Neural cell (in vitro differentiated cells): ENCODE measurements around the gene RUNDC3A. TPM values are rescaled to one million over a fixed set of nuclear protein-coding genes. Genes with fewer than 3 reads are reported as not detected.
A peak's percentile ranks its signal among the peaks of the same experiment; 100 is the strongest.

Experiments used
- H2AFZ ChIP-seq: fragments of 200-600, 300-800 bp; sonication (generic), shearing (Covaris generic); 2 replicates; pipeline ENCODE4 v1.6.0; 2014; ENCODE audit warnings: low read depth, mild to moderate bottlenecking, antibody characterized with exemption, low read length, moderate library complexity
- H3F3A ChIP-seq: fragments of 200-600 bp; shearing (Covaris generic); 2 replicates; pipeline ENCODE4 v1.6.1; 2016; ENCODE audit warnings: mild to moderate bottlenecking, moderate library complexity, mixed read lengths, antibody characterized with exemption, low read length; ENCODE audit not compliant: insufficient read depth, poor library complexity, severe bottlenecking
- H3K27ac ChIP-seq: fragments of 200-600, 300-800 bp; sonication (generic), shearing (Covaris generic); 2 replicates; pipeline ENCODE4 v1.5.1; 2014; ENCODE audit warnings: mild to moderate bottlenecking, low read length, moderate library complexity
- H3K27me3 ChIP-seq: fragments of 300-800, 200-600 bp; sonication (generic), shearing (Covaris generic); 2 replicates; pipeline ENCODE4 v1.6.0; 2014; ENCODE audit warnings: mild to moderate bottlenecking, low read depth, low read length, moderate library complexity; ENCODE audit not compliant: insufficient read depth
- H3K36me3 ChIP-seq: fragments of 300-800, 200-600 bp; sonication (generic), shearing (Covaris generic); 2 replicates; pipeline ENCODE4 v1.5.1; 2014; ENCODE audit warnings: mild to moderate bottlenecking, antibody characterized with exemption, low read length, moderate library complexity; ENCODE audit not compliant: insufficient read depth
- H3K4me2 ChIP-seq: fragments of 300-800, 200-600 bp; sonication (generic), shearing (Covaris generic); 2 replicates; pipeline ENCODE4 v1.6.0; 2014; ENCODE audit warnings: mild to moderate bottlenecking, low read length
- H3K4me3 ChIP-seq: fragments of 300-800, 200-600 bp; sonication (generic), shearing (Covaris generic); 2 replicates; pipeline ENCODE4 v1.5.1; 2014; ENCODE audit warnings: mild to moderate bottlenecking, low read length, moderate library complexity
- H3K79me2 ChIP-seq: fragments of 200-600 bp; shearing (Covaris generic); replicated peaks from 2 replicates; pipeline ENCODE4 v1.6.0; 2014; ENCODE audit warnings: mild to moderate bottlenecking, low read length, moderate library complexity; ENCODE audit not compliant: insufficient read depth
- H3K9ac ChIP-seq: fragments of 300-800, 200-600 bp; sonication (generic), shearing (Covaris generic); 2 replicates; pipeline ENCODE4 v1.6.1; 2016; ENCODE audit warnings: mild to moderate bottlenecking, low read length, mixed read lengths
- H3K9me2 ChIP-seq: fragments of 200-600 bp; shearing (Covaris generic); 2 replicates; pipeline ENCODE4 v1.6.1; 2016; ENCODE audit warnings: mild to moderate bottlenecking, low read length, mixed read lengths; ENCODE audit not compliant: insufficient read depth
- H3K9me3 ChIP-seq: fragments of 200-600, 300-800 bp; sonication (generic), shearing (Covaris generic); 2 replicates; pipeline ENCODE4 v1.6.1; 2016; ENCODE audit warnings: mild to moderate bottlenecking, mixed run types, low read length, moderate library complexity, mixed read lengths
- H4K20me1 ChIP-seq: fragments of 200-600 bp; shearing (Covaris generic); 2 replicates; pipeline ENCODE4 v1.6.1; 2016; ENCODE audit warnings: mild to moderate bottlenecking, mixed run types; ENCODE audit not compliant: insufficient read depth
- EP300 ChIP-seq: fragments of 450-650 bp; conservative IDR thresholded peaks from 2 replicates; pipeline ENCODE4 v1.6.1; 2014; ENCODE audit warnings: antibody characterized with exemption, mild to moderate bottlenecking, moderate library complexity; ENCODE audit not compliant: poor library complexity, severe bottlenecking
- EZH2 ChIP-seq: fragments of 200-600, 300-800 bp; shearing (Covaris generic), sonication (generic); IDR thresholded peaks from 2 replicates; pipeline ENCODE4 v1.6.1; 2014; ENCODE audit warnings: antibody characterized with exemption, low read length, borderline replicate concordance, mild to moderate bottlenecking; ENCODE audit not compliant: insufficient read depth, poor library complexity, severe bottlenecking
- MXI1 ChIP-seq: fragments of 450-650 bp; conservative IDR thresholded peaks from 2 replicates; pipeline ENCODE4 v1.6.1; 2014; ENCODE audit warnings: antibody characterized with exemption, mild to moderate bottlenecking; ENCODE audit not compliant: poor library complexity, severe bottlenecking
- POLR2AphosphoS5 ChIP-seq: IDR thresholded peaks from 2 replicates; pipeline ENCODE4 v1.6.1; 2012
- RAD21 ChIP-seq: fragments of 450-650 bp; conservative IDR thresholded peaks from 2 replicates; pipeline ENCODE4 v1.6.1; 2014; ENCODE audit warnings: antibody characterized with exemption, mild to moderate bottlenecking, moderate library complexity
- SMC3 ChIP-seq: fragments of 450-650 bp; conservative IDR thresholded peaks from 2 replicates; pipeline ENCODE4 v1.6.1; 2014; ENCODE audit warnings: antibody characterized with exemption, mild to moderate bottlenecking, moderate library complexity; ENCODE audit not compliant: poor library complexity
- TAF1 ChIP-seq: IDR thresholded peaks from 2 replicates; pipeline ENCODE4 v1.6.1; 2012; ENCODE audit warnings: low read depth
- polyA plus RNA-seq: library from polyadenylated mRNA; depleted of rRNA; stranded (reverse); fragments of >200 nt; gene quantifications from 2 replicates; pipeline ENCODE4 v1.2.3, GENCODE V29; 2014
- TF ChIP-seq, protein P1 (sequence below): IDR thresholded peaks from 2 replicates; pipeline ENCODE4 v1.6.1; 2012; ENCODE audit warnings: borderline replicate concordance
- TF ChIP-seq, protein P2 (sequence below): fragments of 450-650 bp; IDR thresholded peaks from 2 replicates; pipeline ENCODE4 v1.5.1; 2014; ENCODE audit warnings: antibody characterized with exemption, mild to moderate bottlenecking, moderate library complexity; ENCODE audit not compliant: poor library complexity, severe bottlenecking

RUNDC3A gene
- polyA plus RNA-seq, 1 donor from 2014 or later = 279 TPM

DNA sequence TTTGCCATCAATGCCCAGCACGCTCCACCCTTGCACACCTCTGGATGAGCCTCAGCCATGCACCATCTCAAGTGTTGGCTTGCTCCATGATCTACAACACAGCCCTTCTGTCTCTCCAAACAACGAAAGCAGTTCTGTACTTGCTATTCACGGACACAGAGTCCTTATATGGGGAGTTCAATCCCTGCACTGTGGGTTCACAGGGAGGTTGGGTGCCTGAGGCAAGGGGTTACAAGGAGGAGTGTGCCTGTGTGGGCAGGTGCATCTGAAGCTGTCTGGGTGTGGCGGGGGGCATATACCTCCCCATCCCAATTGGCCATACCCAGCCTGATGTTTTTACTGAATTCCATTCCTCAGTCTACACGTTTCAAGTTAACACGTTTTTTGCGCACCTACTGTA is 5.6 kb downstream of the RUNDC3A start:
- H3K9me3 ChIP-seq = no peaks in the 10 kb centered on the region
- H3K36me3 ChIP-seq = peaks cover 12% of the 10 kb centered on the region
- no peak overlapping the region for H3K9ac ChIP-seq
- no peak overlapping the region for H3K4me2 ChIP-seq
- no peak overlapping the region for H3K27ac ChIP-seq
- H3K79me2 ChIP-seq = peaks cover 25% of the 10 kb centered on the region
- H3K27me3 ChIP-seq = peaks cover 18% of the 10 kb centered on the region
- no peak overlapping the region for H3K4me3 ChIP-seq
- peaks cover 6% of the 10 kb centered on the region for H4K20me1 ChIP-seq
- H3K9me2 ChIP-seq = no peaks in the 10 kb centered on the region
- no peaks in the 10 kb centered on the region for H3F3A ChIP-seq
- H2AFZ ChIP-seq = no peak overlapping the region
- TF ChIP-seq POLR2AphosphoS5 (no peak), TAF1 (no peak), EZH2 (no peak), RAD21 (no peak), SMC3 (no peak), EP300 (no peak), MXI1 (no peak)
- TF ChIP-seq, protein P1, sequence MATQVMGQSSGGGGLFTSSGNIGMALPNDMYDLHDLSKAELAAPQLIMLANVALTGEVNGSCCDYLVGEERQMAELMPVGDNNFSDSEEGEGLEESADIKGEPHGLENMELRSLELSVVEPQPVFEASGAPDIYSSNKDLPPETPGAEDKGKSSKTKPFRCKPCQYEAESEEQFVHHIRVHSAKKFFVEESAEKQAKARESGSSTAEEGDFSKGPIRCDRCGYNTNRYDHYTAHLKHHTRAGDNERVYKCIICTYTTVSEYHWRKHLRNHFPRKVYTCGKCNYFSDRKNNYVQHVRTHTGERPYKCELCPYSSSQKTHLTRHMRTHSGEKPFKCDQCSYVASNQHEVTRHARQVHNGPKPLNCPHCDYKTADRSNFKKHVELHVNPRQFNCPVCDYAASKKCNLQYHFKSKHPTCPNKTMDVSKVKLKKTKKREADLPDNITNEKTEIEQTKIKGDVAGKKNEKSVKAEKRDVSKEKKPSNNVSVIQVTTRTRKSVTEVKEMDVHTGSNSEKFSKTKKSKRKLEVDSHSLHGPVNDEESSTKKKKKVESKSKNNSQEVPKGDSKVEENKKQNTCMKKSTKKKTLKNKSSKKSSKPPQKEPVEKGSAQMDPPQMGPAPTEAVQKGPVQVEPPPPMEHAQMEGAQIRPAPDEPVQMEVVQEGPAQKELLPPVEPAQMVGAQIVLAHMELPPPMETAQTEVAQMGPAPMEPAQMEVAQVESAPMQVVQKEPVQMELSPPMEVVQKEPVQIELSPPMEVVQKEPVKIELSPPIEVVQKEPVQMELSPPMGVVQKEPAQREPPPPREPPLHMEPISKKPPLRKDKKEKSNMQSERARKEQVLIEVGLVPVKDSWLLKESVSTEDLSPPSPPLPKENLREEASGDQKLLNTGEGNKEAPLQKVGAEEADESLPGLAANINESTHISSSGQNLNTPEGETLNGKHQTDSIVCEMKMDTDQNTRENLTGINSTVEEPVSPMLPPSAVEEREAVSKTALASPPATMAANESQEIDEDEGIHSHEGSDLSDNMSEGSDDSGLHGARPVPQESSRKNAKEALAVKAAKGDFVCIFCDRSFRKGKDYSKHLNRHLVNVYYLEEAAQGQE = no peak
- TF ChIP-seq, protein P2, sequence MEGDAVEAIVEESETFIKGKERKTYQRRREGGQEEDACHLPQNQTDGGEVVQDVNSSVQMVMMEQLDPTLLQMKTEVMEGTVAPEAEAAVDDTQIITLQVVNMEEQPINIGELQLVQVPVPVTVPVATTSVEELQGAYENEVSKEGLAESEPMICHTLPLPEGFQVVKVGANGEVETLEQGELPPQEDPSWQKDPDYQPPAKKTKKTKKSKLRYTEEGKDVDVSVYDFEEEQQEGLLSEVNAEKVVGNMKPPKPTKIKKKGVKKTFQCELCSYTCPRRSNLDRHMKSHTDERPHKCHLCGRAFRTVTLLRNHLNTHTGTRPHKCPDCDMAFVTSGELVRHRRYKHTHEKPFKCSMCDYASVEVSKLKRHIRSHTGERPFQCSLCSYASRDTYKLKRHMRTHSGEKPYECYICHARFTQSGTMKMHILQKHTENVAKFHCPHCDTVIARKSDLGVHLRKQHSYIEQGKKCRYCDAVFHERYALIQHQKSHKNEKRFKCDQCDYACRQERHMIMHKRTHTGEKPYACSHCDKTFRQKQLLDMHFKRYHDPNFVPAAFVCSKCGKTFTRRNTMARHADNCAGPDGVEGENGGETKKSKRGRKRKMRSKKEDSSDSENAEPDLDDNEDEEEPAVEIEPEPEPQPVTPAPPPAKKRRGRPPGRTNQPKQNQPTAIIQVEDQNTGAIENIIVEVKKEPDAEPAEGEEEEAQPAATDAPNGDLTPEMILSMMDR = no peak

DNA sequence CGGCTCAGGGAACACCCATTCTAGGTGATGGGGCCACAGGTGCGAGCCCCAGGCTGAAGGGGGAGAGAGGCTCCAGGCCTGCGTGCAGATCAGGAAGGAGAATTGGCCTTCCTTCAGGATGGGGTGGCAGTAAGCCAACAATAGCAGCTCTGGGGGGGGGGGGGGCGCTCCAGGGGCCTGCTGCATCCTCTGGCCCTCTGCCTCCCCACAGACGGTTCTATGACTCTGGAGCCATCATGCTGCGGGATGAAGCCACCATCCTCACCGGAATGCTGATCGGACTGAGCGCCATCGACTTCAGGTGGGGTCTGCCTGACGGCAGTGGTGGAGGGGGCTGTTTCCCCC is 6.1 kb downstream of the RUNDC3A start:
- Histone ChIP-seq H3K9ac (no peak overlapping the region), H3K27me3 (peaks cover 18% of the 10 kb centered on the region), H4K20me1 (peaks cover 6% of the 10 kb centered on the region), H3K9me2 (no peaks in the 10 kb centered on the region), H3K4me3 (peak overlapping the region; percentile 55), H3F3A (no peaks in the 10 kb centered on the region), H3K27ac (no peak overlapping the region), H3K4me2 (no peak overlapping the region), H3K79me2 (peaks cover 20% of the 10 kb centered on the region), H2AFZ (no peak overlapping the region), H3K9me3 (no peaks in the 10 kb centered on the region), H3K36me3 (peaks cover 12% of the 10 kb centered on the region)
- TF ChIP-seq RAD21 (no peak), EZH2 (no peak), SMC3 (no peak), EP300 (no peak), POLR2AphosphoS5 (no peak), MXI1 (no peak), TAF1 (no peak)
- TF ChIP-seq, protein P2 = no peak
- TF ChIP-seq, protein P1 = no peak
